Measurements from ENCODE around the gene TGFBR3L. TPM values are rescaled to one million over a fixed set of nuclear protein-coding genes. Genes with fewer than 3 reads are reported as not detected.
"Not testable (repeated sequence)": the region's sequence is repeated elsewhere in the genome, so short reads cannot be mapped to it uniquely, and the experiment has no call there.

The TGFBR3L gene
- total RNA-seq, 1 donor from 2014 or later: not detected

- no peaks in the 10 kb centered on the region for H3K4me1 Mint-ChIP-seq
- POLR2A ChIA-PET: interaction anchor here (0.7 kb wide), 1 partner anchor 145 kb away, joined by 8 read pairs; no protein-coding TSS in a partner anchor
- TF ChIP-seq CTCF (IDR thresholded peaks at IDR 0.05): no peak
- CTCF ChIA-PET: no interaction called here
- H3K9me3 Mint-ChIP-seq: no peaks in the 10 kb centered on the region
- no peak overlapping the region for H3K4me3 Mint-ChIP-seq
- ATAC-seq (ENCODE audit: low read depth) (no peak), DNase-seq (no peak)
- intact Hi-C loops (cut with micrococcal nuclease): no loop called here
- H3K27ac Mint-ChIP-seq: no peak overlapping the region
- no peaks in the 10 kb centered on the region for H3K27me3 Mint-ChIP-seq
- peaks cover 6% of the 10 kb centered on the region for H3K36me3 Mint-ChIP-seq (ENCODE audit: low read depth)
These were observed 38.4 kb downstream of the TGFBR3L start for GRCh38 chr19:7953060-7953459.

GRCh38 chr19:7953576-7953975 lies 38.9 kb downstream of the TGFBR3L start:
- Mint-ChIP-seq H3K36me3 (ENCODE audit: low read depth) (peaks cover 11% of the 10 kb centered on the region), H3K9me3 (no peaks in the 10 kb centered on the region), H3K4me3 (no peak overlapping the region), H3K4me1 (no peaks in the 10 kb centered on the region), H3K27ac (no peak overlapping the region), H3K27me3 (no peaks in the 10 kb centered on the region)
- ATAC-seq (ENCODE audit: low read depth) (no peak), DNase-seq (no peak)
- intact Hi-C loops (cut with micrococcal nuclease): no loop called here
- POLR2A ChIA-PET: no interaction called here
- TF ChIP-seq CTCF (IDR thresholded peaks at IDR 0.05): no peak
- CTCF ChIA-PET: interaction anchor here (0.7 kb wide), 1 partner anchor 156 kb away, joined by 3 read pairs; no protein-coding TSS in a partner anchor

GRCh38 chr19:7955696-7956095 lies 41.1 kb downstream of the TGFBR3L start:
- Mint-ChIP-seq H3K4me1 (no peaks in the 10 kb centered on the region), H3K4me3 (no peak overlapping the region), H3K27ac (no peak overlapping the region), H3K27me3 (no peaks in the 10 kb centered on the region), H3K36me3 (ENCODE audit: low read depth) (peaks cover 21% of the 10 kb centered on the region), H3K9me3 (no peaks in the 10 kb centered on the region)
- DNase-seq: no peak
- intact Hi-C loops (cut with micrococcal nuclease): no loop called here
- CTCF ChIA-PET: no interaction called here
- no peak for ATAC-seq (ENCODE audit: low read depth)
- POLR2A ChIA-PET: interaction anchor here (0.6 to 0.7 kb wide), 2 partner anchors 619 to 1747 kb away, joined by 9 to 13 read pairs; no protein-coding TSS in a partner anchor
- TF ChIP-seq CTCF (IDR thresholded peaks at IDR 0.05): no peak

GRCh38 chr19:7959211-7959610 lies 44.6 kb downstream of the TGFBR3L start:
- intact Hi-C loops (cut with micrococcal nuclease): no loop called here
- H3K36me3 Mint-ChIP-seq (ENCODE audit: low read depth): peaks cover 50% of the 10 kb centered on the region
- no peak for TF ChIP-seq CTCF (IDR thresholded peaks at IDR 0.05)
- no peaks in the 10 kb centered on the region for H3K9me3 Mint-ChIP-seq
- no peak for DNase-seq
- H3K4me1 Mint-ChIP-seq: no peaks in the 10 kb centered on the region
- ChIA-PET CTCF (interaction anchor here (1.5 kb wide), 1 partner anchor 15 kb away, joined by 3 read pairs; no protein-coding TSS in a partner anchor), POLR2A (no interaction called here)
- no peak for ATAC-seq (ENCODE audit: low read depth)
- H3K4me3 Mint-ChIP-seq: no peak overlapping the region
- no peak overlapping the region for H3K27ac Mint-ChIP-seq
- no peaks in the 10 kb centered on the region for H3K27me3 Mint-ChIP-seq

- H3K4me3 Mint-ChIP-seq; H3K27ac Mint-ChIP-seq; H3K9me3 Mint-ChIP-seq; ATAC-seq (ENCODE audit: low read depth); H3K27me3 Mint-ChIP-seq; H3K4me1 Mint-ChIP-seq; POLR2A ChIA-PET; intact Hi-C loops (cut with micrococcal nuclease); DNase-seq: not testable (repeated sequence)
- H3K36me3 Mint-ChIP-seq (ENCODE audit: low read depth): peaks cover 62% of the 10 kb centered on the region
- CTCF ChIA-PET: interaction anchor here (1.6 kb wide), 1 partner anchor 14 kb away, joined by 3 read pairs; no protein-coding TSS in a partner anchor
These were observed 46.5 kb downstream of the TGFBR3L start for GRCh38 chr19:7961082-7961481.
